Measurements from ENCODE around the gene ARAP2.

GRCh38 chr4:36281384-36282106 is 37.2 kb upstream of the ARAP2 start, which contains the start of gene DTHD1:
- TF ChIP-seq CTCF (IDR thresholded peaks at IDR 0.05) (no peak), POLR2A (IDR thresholded peaks at IDR 0.05; ENCODE audit: low read depth) (no peak), EP300 (IDR thresholded peaks at IDR 0.05) (no peak)
